GM12891 (cell line): Measurements from ENCODE around the gene PPFIA1.

Experiments
- POLR2A ChIP-seq: IDR thresholded peaks from 2 replicates; pipeline ENCODE4 v1.6.1; 2011; ENCODE audit warnings: low read depth, low read length, control low read depth
- POLR2AphosphoS5 ChIP-seq: IDR thresholded peaks from 2 replicates; pipeline ENCODE4 v1.6.1; 2011; ENCODE audit warnings: low read depth, low read length, control low read depth
- SPI1 ChIP-seq: IDR thresholded peaks from 2 replicates; pipeline ENCODE4 v1.6.1; 2011; ENCODE audit warnings: low read depth, low read length, control low read depth
- TAF1 ChIP-seq: IDR thresholded peaks from 2 replicates; pipeline ENCODE4 v1.6.1; 2011; ENCODE audit warnings: low read depth, low read length, control low read depth

GRCh38 chr11:70378506-70379134 is 108.1 kb downstream of the PPFIA1 start:
- no peak for TF ChIP-seq SPI1
- TF ChIP-seq POLR2A = no peak
- no peak for TF ChIP-seq POLR2AphosphoS5
- no peak for TF ChIP-seq TAF1
